Muscle of arm (tissue), 12 donors: ENCODE data around the gene GATAD2A. TPM values are rescaled to one million over a fixed set of nuclear protein-coding genes. Genes with fewer than 3 reads are reported as not detected.
"Not testable (repeated sequence)": the region's sequence is repeated elsewhere in the genome, so short reads cannot be mapped to it uniquely, and the experiment has no call there.

Experiments used
- DNase-seq: peaks from one replicate; pipeline ENCODE4 v3.0.0-alpha.2; 2013
- polyA plus RNA-seq, 12 donors: library from polyadenylated mRNA; unstranded; fragments of 120-200 nt; gene quantifications; one replicate each; pipeline ENCODE4 v1.2.1, GENCODE V29; 2013; ENCODE audit not compliant: insufficient read length in 12 of 12

GATAD2A gene
- polyA plus RNA-seq, 12 donors = 35.2 to 69.9 (median 48.4) TPM; not detected in 1

DNA sequence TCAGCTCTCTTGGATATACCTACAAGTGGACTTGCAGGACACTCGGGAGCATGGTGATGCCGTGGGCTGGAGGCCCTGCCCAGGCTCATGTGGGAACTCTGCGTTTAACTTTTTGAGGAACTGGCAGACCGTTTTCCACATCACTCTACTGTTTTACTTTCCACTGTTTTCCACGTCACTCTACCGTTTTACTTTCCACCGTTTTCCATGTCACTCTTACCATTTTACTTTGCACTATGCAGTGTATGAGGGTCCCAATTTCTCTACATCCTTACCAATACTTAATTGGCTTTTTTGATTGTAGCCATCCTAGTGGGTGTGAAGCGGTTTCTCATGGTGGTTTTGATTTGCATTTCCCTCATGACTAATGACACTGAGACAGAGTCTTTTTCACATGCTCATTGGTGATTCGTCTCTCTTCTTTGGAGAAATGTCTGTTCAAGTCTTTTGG is 40.5 kb downstream of the GATAD2A start:
- no peak for DNase-seq

DNA sequence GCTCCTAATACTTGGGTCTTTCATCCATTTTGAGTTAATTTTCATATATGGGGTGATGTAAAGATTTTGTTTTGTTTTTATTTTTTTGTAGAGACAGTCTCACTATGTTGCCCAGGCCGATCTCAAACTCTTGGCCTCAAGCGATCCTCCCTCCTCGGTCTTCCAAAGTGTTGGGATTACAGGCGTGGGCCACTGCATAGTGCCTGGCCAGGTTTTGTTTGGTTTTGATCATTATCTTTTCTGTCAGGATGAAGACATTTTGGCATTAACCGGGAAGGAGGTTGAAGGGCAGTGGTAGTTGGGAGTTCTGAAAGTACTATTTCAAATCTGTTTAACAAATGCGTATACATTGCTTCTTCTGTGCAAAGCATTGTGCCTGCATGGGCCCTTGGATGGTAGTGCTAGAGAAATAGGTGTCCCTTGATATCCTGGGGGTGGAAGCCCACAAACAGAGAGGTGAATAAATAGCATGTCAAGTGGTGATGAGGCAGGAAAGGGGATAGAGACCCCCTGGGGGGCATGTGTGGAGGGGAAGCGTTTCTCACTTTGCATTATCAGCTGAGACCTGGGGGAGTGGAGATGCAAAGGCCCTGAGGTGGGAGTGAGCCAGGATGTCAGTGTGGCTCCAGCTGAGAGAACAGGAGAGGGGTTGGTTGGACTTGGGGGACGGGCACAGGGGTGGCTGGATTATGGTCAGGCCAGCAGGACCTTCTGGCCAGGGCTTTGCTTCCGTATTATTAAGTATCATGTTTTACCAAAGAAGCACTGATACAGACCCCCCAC is 41.4 kb downstream of the GATAD2A start:
- DNase-seq = no peak

DNA sequence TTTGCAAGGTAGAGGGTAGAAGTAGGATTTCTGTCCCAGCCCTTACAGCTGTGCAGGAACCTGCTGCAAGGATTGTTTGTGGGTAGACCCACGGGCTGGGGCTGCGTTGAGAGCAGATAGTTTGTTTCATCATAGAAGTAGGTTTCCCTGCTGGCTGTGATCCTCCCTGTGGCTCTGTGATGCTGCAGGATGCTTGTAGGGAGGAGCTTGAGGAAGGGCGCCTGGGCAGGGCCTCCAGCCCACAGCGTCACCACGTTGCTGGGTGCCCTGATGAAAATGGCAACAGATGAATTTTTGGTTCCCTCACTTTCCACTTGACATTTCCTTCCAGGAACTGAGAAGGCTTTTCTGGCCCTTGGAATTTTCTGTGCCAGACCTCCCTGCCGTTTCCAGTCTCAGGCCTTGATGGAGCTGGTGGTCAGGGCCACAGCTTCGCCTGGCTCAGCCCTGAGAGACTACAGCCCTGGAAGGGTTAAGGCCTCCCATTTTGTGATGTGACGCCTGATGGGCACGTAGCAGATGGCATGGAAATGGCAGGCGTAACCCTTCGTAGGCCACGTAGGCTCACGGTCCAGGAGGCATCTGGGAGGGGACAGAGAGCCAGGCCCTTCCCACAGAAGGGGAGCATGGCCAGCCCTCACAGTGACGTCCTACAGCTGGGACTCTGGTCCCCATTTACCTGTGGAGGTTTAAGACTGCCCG is 42.2 kb downstream of the GATAD2A start:
- no peak for DNase-seq

DNA sequence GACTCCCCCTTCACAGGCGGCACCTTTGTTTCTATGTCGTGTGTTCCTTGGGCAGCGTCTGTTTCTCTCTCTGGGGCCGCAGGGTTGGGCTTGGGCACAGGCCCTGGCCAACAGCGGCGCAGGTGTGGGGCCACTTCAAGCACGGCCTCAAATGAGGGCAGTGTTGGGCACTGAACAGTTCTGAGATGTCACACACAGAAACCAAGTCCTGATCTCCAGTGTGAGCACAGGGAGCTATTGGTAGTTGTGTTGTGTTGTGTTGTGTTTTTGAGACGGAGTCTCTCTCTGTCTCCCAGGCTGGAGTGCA is 42.7 kb downstream of the GATAD2A start:
- DNase-seq = no peak

DNA sequence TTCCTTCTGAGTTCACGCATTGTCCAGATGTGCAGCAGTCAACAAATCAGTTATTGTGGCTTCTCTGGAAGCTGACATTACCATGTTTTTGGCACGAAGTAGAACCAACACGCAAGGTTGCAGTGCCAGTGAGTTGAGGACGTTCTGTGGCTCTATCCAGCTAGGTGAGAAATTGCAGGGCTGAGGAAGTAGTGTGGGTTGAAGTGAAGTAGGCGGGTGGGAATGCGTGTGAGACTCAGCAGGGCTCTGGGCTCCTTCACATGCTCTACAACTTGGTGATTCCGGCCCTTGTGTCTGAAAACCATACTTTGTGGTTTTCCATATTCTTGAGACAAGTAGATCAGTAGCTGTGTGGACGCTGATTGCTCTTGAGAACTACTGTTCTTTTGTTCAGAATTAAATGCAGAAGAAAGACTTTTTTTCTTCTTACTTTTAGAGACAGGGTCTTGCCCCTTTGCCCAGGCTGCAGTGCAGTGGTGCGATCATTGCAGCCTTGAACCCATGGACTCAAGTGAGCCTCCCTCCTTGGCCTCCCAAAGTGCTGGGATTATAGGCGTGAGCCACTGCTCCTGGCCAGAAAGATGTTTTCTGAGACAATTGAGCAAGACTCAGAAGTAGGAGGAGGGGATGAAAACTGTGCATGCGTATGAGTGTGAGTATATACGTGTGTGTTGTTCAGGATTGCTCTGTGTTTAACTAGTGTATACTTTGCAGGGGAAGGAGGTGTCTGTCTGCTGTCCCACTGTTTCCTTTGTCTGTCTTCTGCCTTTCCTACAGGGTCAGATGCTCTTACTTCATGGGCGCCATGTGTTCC is 46.2 kb downstream of the GATAD2A start:
- no peak for DNase-seq

DNA sequence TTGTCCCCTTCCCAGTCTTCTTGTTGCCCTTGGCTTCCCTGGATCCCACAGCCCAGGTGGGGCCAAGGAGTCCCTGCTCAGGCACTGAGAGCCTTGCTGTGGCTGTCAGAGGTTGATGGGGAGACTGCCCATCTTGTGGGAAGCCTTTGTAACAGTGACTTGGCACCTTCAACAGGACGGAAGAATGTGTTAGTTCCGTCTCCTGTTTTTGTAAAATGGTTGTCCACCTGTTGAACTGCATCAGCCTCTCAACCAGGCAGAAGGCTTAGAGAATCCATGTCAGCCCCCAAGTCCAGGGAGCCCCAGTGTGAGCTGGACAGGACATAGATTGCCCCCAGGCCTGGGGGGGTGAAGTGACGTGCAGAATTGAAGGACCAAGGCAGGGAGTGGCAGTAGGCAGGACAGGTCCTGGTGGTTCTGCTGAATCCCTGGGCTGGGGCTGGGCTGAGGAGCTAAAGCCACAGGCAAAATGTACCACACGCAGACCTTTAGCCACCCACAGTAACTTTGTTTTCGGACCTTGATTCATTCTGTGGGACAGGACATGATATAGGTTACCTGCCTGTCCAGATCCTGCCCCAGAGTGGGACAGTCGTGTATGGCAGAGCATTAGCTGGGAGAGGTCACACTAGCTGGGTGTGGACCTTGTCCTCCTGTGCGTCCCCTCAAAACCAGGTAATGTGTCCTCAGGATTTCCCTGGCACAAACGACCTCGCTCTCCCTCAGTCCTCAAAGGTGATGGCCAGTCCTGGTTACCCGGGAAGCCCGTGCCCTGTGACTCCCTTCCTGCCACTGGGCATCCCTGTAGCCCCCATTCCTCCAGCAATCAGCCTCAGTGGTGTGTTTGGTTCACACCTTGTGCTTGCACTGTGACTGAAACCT is 47.0 kb downstream of the GATAD2A start:
- no peak for DNase-seq

DNA sequence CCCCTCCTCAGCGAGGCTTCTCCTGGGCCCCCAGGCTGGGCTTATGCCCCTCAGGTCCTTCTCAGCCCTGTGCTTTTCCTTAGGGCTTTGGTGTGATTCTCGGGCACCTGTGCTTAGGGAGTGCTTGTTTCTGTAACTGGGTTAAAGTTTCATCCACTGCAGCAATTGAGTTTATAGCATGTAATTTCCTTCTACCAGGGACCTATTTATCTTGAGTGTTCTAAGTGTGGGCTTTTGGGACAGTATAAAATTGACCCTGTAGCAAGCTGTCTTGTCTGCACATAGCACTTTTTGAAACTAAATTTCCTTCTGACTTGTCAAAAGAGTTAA is 47.6 kb downstream of the GATAD2A start:
- no peak for DNase-seq

DNA sequence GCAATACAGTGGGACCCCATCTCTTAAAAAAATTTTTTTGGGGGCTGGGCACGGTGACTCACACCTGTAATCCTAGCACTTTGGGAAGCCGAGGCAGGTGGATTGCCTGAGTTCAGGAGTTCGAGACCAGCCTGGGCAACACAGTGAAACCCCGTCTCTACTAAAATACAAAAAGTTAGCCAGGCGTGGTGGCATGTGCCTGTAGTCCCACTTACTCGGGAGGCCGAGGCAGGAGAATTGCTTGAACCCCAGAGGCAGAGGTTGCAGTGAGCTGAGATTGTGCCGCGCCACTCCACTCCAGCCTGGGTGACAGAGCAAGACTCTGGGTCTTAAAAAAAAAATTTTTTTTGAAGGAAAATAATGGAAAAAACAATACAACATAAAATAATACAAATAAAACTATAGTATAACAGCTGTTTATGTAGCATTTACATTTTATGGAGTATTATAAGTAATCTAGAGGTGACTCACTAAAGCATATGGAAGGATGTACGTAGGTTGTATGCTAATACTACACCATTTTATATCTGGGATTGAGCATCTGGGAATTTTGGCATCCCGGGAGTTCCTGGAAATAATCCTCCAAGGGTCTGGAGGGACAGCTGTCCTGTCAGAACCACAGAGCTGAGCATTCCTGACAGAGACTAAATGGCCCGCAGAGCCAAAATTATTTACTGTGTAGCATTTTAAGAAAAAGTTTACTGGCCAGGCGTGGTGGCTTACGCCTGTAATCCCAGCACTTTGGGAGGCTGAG is 49.9 kb downstream of the GATAD2A start:
- not testable (repeated sequence) for DNase-seq

DNA sequence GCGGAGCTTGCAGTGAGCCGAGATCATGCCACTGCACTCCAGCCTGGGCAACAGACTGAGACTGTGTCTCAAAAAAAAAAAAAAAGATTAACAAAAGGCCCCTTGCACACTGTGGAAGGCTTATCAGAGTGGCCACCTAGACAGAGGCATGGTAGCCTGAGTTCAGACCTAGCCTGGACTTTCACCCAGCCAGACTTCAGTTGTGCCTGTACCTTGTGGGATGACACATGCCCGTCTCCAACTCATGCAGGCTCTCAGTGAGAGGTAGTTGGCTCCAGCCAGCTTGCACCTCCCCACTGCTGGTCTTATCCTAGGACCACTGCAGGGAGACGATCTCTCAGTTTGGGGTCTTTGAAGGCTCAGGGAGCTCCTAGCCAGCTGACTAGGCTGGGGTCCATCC is 52.2 kb downstream of the GATAD2A start:
- DNase-seq = no peak

DNA sequence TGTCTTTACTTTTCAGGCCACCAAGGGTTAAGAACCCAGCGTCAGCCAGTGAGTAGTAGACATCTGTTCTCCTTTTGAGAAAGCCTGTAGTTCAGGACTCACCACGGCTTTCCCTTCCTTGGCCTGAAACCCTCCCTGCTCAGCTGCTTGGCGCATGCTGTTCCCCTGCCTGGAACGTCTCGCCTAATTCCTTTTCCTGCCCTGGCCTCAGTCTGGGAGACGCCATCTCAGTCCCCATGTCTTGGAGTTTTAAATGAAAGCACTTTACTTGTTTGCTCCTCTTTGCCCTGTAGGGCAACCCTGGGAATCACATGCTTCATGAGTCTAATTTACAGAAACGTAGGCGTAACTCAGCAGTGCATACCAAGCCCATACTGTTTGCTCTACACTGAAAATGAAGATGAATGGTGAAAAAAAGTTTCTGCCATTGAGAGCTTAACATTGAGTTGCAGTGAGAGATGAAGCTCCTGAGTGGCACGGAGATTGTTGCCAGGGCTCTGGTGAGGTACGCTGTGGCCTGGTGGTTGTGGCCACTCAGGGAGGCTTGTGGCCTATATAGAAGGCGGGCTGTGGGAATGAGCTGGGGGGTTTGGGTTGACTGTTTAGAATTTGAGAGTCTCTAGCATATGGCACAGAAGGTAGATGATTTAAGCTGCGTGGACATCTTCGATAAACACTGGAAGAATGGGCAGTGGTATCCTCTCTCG is 52.8 kb downstream of the GATAD2A start:
- no peak for DNase-seq

DNA sequence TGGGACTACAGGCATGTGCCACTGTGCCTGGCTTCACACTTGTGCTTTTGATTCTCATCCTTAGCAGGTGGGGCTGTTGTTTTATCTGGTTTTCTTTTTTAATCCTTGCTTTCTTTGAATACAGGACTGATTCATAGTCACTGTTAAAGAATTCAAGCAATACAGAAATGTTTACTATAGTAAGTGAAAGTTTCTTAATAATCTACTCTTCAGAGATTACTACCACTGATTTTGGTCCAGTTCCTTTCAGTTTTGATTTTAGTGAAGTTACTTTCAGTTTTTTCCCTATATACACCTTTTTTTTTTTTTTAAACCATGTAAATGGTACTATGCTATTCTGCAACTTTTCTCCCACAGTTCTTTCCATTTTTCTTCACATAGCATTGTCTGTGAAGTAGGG is 53.6 kb downstream of the GATAD2A start:
- DNase-seq = no peak

DNA sequence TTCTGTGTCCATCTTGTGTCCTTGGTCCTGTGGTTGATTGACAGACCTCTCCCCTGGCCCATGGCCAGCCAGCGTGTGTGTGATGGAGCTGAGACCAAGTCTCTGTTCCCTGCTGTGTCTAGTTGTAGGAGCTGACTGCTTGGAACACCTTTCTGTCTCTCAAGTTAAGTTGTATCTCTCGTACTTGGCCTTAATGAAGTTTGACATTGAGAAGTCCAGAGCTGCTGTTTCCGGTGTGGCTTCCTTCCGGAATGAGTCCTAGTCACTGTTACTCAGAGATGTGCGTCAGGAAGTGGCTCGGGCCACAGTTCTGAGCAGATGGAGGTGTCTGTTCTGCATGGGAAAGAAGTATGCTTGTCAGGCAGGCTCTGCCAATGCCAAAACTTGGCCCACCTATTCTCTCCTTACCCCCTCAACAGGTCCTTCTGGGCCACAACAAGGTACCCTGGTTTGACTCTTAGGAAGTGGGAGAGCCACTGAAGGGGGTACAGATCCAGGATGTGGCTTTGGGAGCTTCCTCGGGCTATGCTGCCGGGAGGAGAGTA is 54.3 kb downstream of the GATAD2A start:
- DNase-seq = no peak

DNA sequence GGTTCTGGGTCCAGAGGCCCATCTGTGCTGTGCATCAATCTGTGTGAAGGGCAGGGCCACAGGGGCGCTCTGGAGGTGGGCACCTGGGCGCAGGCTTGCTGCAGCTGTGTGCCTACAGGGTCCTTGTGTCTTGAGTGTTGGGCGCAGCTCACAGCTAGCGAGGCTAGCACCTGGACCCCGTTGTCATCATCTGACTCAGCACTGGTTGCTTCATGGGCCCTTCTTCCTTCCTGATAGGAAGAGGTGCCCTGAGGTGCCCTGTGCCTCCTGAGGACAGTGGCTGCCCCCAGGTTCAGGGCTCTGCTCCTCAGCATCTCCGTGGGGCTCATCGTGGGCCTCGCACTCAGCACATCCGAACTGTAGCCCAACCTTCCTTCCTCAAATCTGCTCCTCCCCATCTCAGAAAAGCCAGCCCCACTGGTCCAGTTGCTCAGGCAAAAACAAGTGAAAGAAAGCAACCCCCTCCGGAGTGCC is 54.8 kb downstream of the GATAD2A start:
- DNase-seq = no peak

DNA sequence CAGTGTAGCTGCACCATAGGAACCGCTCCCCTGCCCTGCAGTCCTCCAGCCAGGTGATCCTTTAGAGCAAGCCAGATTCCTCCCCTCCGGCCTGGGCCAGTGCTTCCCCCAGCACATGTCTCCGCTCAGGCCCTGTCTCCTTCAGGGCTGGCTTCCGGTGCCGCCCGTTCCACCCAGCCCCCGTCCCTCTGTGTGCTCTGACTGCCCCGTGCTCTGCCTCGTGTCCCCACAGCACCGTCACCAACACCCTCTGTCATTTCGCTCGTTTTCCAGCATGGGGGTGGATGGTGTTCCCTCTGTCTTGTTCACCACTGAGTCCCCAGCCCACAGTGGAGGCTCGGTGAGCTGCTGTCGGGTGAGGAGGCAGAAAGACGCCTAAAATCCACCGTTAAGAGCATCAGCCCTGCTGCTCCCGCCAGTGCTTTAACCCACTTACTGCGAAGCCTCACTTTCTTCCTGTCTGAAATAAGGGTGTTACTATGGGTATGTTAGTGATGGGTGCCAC is 55.3 kb downstream of the GATAD2A start:
- no peak for DNase-seq

DNA sequence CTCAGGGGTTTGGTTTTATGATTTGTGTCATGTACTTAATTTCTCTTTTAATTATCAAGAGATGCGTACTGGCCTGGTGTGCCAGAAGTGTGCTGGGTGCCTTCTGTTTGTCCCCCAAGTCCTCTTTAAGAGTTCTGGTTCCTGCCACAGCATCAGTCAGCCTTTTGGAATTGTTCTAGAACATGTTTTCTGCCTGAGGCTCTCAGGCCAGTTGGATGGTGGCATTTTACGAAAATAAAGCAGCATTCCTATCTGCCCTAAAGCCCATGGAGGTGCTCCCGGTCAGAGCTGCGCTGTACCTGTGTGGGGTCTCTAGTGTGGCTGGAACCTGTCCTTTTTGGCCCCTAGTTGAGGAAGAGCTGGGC is 55.8 kb downstream of the GATAD2A start:
- no peak for DNase-seq

DNA sequence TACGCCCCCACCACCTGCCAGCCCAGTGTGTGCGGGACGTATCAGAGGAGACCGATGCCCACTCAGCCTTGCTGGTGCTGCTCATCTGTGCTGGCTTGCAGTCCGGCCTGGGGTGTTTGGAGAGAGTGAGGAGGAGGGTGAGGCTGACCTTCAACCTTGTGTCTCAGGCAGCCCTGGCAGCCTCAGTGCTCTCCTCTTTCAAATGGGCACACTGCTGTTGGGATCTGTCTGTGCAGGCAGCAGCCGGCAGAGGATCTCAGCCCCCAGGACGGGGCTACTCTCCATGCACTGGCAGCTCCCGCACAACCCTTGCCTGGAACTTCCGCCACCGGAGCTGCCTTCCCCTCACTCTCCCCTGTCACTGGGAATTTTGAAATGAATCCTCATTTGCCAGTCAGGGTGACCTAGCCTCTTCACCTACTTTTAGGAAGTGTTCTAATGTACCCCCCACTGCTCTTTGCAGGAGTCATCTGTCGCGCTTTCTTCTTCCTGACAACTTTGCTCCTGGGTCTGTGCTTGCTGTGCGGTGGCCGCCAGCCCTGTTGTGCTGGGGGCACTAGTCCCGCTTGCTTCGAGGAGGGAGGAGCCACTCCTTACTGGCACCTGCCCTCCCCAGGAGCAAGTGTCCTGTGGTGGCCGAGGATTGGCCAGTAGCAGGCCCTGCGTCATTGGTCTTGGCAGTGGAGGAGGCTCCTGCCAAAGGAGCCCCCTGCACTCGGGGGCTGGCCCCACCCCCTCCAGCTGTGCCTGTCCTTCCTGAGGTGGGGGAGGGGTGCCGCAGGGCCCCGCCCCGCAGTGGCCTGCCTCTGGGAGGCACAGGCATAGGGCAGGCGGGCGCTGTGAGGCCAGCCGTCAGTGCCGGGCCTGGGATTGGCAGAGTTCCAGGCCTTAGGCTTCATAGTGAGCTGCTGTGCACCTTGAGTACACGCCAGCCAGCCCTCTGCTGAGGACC is 56.5 kb downstream of the GATAD2A start:
- peak; percentile 63 for DNase-seq

DNA sequence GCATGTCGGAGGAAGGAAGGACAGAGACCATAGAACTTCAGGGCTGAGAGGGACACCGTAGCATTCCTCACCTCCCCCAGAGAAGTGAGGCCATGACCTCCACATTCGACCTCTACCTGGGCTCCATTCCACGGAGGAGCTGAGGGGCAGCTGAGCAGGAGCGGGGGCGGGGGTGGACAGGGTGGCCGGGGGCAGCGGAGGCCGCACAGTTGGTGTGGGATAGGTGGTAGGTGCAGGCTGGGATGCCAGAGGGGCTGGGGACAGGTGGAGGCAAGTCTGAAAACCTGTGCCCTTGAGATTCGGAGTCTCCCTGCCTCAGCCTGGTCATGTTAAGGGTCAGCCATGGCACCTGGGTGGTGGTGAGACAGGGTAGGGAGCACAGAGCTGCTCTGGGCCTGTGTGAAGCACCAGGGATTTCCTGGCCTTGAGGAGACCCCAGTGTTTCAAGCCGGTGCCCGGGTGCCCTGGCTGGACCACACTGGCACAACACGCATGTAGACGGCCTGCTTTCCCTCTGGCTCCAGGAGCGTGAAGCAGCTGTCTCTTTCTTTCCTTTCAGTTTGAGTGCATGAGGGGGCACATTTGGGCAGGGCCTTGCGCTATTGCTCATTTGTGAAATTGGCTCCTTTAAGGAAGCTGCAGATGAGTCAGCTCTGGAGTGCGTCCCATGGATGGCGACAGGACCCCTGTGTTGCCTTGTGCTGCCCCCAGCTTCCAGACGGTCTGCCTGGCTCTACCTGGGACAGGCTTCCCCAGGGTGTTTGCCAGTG is 58.1 kb downstream of the GATAD2A start:
- no peak for DNase-seq
